ENCODE measurements around the gene ATF2.
"Not testable (repeated sequence)": the region's sequence is repeated elsewhere in the genome, so short reads cannot be mapped to it uniquely, and the experiment has no call there.

Gene ATF2

GRCh38 chr2:175158894-175159293 is 9.1 kb downstream of the ATF2 start:
- DNase-seq: no peak

DNA sequence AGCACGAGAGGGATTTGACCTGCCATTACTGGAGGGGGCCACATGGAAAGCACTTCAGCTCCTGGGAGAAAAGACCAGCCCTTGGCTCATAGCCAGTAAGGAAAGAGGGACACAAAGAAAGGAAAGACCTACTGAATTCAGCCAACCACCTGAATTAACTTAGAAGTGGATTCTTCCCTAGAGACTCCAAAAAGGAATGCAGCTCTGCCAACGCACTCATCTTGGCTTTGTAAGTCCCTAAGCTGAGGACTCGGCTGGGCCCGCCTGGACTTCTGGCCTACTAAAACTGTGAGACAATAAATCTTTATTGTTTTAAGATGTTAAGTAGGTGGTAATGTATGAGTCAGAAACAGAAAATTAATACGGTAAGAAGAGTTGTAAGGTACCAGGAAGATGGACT is 11.5 kb downstream of the ATF2 start:
- DNase-seq: no peak

- DNase-seq: no peak
Observed at GRCh38 chr2:175154661-175155082, 13.3 kb downstream of the ATF2 start.

GRCh38 chr2:175152242-175152641 is 15.8 kb downstream of the ATF2 start:
- DNase-seq: no peak

DNA sequence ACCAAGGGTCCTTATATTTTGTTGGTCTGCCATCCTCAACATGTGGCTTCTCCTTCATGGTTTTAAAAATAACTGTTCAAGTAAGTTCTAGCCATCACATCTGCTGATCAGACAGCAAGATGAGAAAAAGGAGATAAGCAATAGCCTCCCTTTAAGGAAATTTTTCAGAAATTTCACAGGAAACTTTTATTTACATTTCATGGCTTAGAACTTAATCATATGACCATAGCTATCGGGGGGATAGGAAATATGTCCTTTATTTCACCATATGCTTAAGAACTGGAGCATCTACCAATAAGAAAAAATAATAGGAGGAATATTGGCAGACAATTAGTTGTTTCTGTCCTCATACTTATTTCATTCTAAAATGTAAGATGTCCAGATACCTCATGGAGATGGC is 16.2 kb downstream of the ATF2 start:
- DNase-seq: no peak

- no peak for DNase-seq
Observed at GRCh38 chr2:175147186-175147585, 20.8 kb downstream of the ATF2 start.

GRCh38 chr2:175143678-175144077 is 24.3 kb downstream of the ATF2 start:
- no peak for DNase-seq

GRCh38 chr2:175143191-175143590 is 24.8 kb downstream of the ATF2 start:
- no peak for DNase-seq

- DNase-seq: no peak
Observed at GRCh38 chr2:175140332-175140731, 27.7 kb downstream of the ATF2 start.

DNA sequence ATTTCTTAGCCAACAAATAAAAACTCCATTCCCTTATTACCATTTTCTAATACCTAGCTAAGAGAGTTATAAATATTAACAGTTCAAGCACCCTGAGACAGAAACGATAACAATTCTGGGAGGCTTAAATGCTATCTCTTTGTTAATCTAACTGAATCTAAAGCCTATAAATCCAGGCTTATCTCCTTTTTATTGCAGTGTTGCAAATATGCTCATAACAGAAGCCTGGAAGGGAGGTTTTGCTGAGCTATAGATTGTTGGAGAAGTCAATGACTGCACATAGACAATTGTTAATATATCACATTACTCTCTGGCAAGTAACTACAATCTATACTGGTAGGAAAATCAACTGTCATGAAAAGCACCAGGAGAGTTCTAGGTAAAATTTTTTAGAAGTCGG is 30.2 kb downstream of the ATF2 start:
- DNase-seq: no peak

DNA sequence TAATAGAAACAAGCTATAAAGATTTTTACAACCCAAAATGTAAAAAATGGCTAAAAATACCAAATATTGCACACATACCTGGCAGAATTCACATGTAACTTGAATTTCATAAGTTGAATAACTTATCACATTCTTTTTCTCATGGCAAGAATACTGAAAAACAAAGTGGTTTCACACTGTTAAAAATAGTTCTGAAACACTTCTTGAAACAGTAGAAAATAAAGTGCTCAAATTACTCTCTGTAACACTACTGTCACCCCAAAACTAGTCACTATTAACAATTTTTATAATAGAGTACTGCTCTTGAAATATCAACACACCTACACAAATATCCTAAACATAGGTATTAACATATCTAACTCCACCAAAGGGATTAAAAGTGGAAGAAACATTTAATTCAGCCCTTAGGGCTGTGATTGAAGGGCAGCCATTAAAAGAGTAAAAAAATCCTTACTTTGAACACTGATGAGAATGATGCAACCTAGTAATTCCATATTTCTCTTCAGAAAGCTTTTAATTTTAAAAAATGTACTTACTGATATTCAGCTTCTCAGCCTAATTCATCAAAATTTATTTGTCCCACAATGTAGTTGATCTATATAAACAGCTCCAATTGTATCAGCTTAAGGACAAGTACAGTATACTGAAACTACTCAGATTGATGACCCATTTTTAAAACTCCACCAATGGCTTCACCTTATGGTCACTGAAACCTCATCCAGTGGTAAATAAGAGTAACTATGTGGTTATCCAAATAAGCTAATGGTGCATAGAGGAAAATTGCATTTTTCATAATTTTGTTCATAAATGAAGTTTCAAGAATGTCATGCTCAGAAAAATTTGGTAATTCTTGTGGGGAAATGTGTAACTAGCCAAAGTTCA is 31.4 kb downstream of the ATF2 start:
- DNase-seq: no peak

- DNase-seq: no peak
Observed at GRCh38 chr2:175135862-175136261, 32.1 kb downstream of the ATF2 start.

- no peak for DNase-seq
Observed at GRCh38 chr2:175135177-175135576, 32.8 kb downstream of the ATF2 start.

- DNase-seq: no peak
Observed at GRCh38 chr2:175131252-175131651, 36.8 kb downstream of the ATF2 start.

GRCh38 chr2:175126661-175127060 is 41.3 kb downstream of the ATF2 start:
- DNase-seq: no peak

DNA sequence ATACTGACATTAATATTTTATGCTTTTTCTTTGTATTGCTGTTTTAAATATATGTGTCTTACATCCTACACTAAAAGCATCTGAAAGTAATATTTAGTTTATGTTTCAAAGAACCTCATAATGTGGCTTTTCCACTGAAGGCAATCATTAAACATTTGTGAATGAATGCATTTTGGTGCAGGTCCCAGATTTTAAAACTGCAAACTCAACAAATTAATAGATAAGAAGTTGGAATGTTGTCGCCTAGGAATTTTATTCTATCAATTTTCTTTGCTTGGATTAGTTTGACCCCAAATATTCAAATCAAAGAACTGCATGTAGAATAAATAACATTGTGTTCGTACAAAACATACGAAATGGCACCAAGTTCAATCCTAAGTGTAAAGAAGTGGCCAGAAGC is 44.7 kb downstream of the ATF2 start:
- DNase-seq: no peak

DNA sequence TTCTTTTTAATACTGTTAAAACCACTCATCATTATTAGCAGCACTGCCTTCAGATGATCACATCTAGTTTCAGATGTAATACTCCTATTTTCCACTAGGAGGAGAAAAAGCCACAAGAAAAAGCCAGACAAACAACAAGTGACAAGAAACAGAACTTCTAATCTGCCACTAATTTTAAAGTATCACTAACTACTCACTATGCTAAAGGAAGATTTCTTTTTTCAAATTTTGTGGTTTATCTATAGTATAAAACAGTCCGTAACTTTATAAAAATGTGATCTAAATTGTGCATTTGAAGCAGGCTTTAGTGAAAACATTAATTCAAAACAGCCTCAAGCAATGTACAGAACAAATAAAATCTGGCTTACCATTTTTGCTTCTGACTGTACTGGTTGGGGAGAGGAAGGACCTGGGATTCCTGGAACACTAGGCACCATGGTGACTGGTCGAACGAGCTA is 56.8 kb downstream of the ATF2 start:
- DNase-seq: no peak

DNA sequence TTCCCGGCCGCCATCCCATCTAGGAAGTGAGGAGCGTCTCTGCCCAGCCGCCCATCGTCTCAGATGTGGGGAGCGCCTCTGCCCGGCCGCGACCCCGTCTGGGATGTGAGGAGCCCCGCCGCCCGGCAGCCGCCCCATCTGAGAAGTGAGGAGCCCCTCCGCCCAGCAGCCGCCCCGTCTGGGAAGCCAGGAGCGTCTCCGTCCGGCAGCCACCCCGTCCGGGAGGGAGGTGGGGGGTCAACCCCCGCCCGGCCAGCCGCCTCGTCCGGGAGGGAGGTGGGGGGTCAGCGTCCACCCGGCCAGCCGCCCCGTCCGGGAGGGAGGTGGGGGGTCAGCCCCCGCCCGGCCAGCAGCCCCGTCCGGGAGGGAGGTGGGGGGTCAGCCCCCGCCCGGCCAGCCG is 59.9 kb downstream of the ATF2 start:
- not testable (repeated sequence) for DNase-seq

- no peak for DNase-seq
Observed at GRCh38 chr2:175107146-175107545, 60.9 kb downstream of the ATF2 start.

GRCh38 chr2:175103191-175103590 is 64.8 kb downstream of the ATF2 start:
- no peak for DNase-seq

GRCh38 chr2:175101514-175101913 is 66.5 kb downstream of the ATF2 start:
- no peak for DNase-seq

DNA sequence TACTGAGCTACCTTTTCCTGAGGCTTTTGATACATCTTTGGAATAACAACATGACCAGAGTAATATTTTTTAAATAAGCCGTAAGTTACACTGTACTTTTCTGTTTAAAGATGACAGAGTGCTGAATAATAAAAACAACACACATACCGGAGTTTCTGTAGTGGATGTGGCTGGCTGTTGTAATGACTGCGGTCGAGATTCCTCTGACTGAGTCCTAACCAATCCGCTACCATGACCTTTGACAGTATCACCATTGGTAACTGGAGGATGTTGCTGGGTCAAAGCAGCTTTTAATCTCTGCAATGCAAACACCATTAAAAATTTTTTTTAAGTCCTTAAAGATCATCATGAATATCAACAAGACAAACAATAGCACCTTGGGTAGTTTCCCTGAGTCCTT is 70.7 kb downstream of the ATF2 start:
- DNase-seq: no peak

- not testable (repeated sequence) for DNase-seq
Observed at GRCh38 chr2:175084117-175084516, 83.9 kb downstream of the ATF2 start.

DNA sequence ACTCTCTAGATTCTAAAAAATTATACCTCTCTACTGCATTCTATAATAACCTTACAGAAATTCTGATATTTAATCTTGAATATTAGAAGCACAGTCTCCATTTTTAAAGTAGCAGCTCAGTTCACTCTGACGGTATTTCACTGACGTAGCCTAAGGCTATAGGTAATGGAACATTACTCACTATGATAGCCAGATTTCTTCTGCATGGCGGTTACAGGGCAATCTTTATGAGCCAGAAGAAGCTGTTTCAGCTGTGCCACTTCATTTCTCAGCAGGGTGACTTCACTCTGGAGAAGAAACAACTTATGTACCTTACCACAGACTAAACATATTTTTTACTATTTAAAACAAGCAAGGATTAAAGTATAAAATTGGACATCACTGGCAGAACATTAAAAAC is 87.5 kb downstream of the ATF2 start:
- DNase-seq: no peak

- no peak for DNase-seq
Observed at GRCh38 chr2:175076272-175076671, 91.7 kb downstream of the ATF2 start.

Data from GF-D8 (cell line).